A673 (cell line): Measurements from ENCODE around the gene CAP2.

Experiments
- CTCF ChIP-seq: fragments of 300-800, 200-600 bp; sonication (generic); conservative IDR thresholded peaks from 2 replicates; pipeline ENCODE4 v1.5.1; 2017; ENCODE audit warnings: low read depth, mild to moderate bottlenecking, antibody characterized with exemption, low read length, moderate library complexity, mixed read lengths
- EZH2 ChIP-seq: fragments of 200-600 bp; sonication (generic); IDR thresholded peaks from 2 replicates; pipeline ENCODE4 v1.6.1; 2017; ENCODE audit warnings: borderline replicate concordance, low read depth, mild to moderate bottlenecking, mixed read lengths, antibody characterized with exemption, low read length; ENCODE audit not compliant: poor library complexity, severe bottlenecking

- TF ChIP-seq CTCF (no peak), EZH2 (no peak)
Observed at GRCh38 chr6:17360564-17360963, 32.8 kb upstream of the CAP2 start.
